H1 (cell line): ENCODE data around the gene ITPR3. TPM values are rescaled to one million over a fixed set of nuclear protein-coding genes. Genes with fewer than 3 reads are reported as not detected.

ENCODE experiments used
- CTCF ChIA-PET: fragments of 300-600 bp; sonication (Branson Sonifier 250); formaldehyde crosslinking; loops from one replicate; lab custom pipeline; 2021; ENCODE audit not compliant: partially characterized antibody; lab: Charles Lee
- POLR2A ChIA-PET: fragments of 300-600 bp; sonication (Branson Sonifier 250); formaldehyde crosslinking; loops from one replicate; lab custom pipeline; 2021; ENCODE audit warnings: inconsistent platforms; ENCODE audit not compliant: partially characterized antibody; lab: Charles Lee
- DNase-seq, 2 experiments: peaks; one replicate each; pipeline versions ENCODE4 v3.0.0 to v3.0.0-alpha.2; 2010 to 2022; ENCODE audit warnings: low spot score in 2 of 2, low read depth in 1 of 2, mixed read lengths in 1 of 2
- FAIRE-seq: peaks from 2 replicates; lab custom pipeline; 2011; peaks lifted over from hg19 to GRCh38; lab: Jason Lieb, UNC
- H2AFZ ChIP-seq: 2 replicates; pipeline ENCODE4 v1.8.1; 2012; ENCODE audit warnings: low read length, inconsistent platforms
- H2AK5ac ChIP-seq: 2 replicates; pipeline ENCODE4 v1.6.1; 2013; ENCODE audit warnings: low read depth, low read length
- H2BK120ac ChIP-seq: replicated peaks from 2 replicates; pipeline ENCODE3; 2013; ENCODE audit warnings: low read depth, low read length, inconsistent platforms
- H2BK12ac ChIP-seq: 2 replicates; pipeline ENCODE4 v1.6.1; 2013; ENCODE audit warnings: low read depth, low read length
- H2BK15ac ChIP-seq: 2 replicates; pipeline ENCODE4 v1.6.1; 2013; ENCODE audit warnings: low read length
- H2BK20ac ChIP-seq: 2 replicates; pipeline ENCODE4 v1.6.1; 2013; ENCODE audit warnings: low read length
- H2BK5ac ChIP-seq: 2 replicates; pipeline ENCODE4 v1.6.1; 2013; ENCODE audit warnings: low read depth, low read length
- H3K14ac ChIP-seq: 2 replicates; pipeline ENCODE4 v1.6.1; 2013; ENCODE audit warnings: inconsistent platforms; ENCODE audit not compliant: insufficient read length
- H3K18ac ChIP-seq: 2 replicates; pipeline ENCODE4 v1.6.1; 2013; ENCODE audit warnings: low read length; ENCODE audit errors: extremely low read depth
- H3K23ac ChIP-seq: 2 replicates; pipeline ENCODE4 v1.6.1; 2013; ENCODE audit warnings: inconsistent platforms; ENCODE audit not compliant: insufficient read length
- H3K23me2 ChIP-seq: 2 replicates; pipeline ENCODE4 v1.6.1; 2013; ENCODE audit warnings: low read depth, low read length
- H3K27ac ChIP-seq: 2 replicates; pipeline ENCODE4 v1.6.1; 2011; ENCODE audit warnings: low read depth, low read length, inconsistent platforms
- H3K27me3 ChIP-seq, 4 experiments: replicated peaks in 1 of 4; 1 replicate in 1 of 4; 2 replicates in 3 of 4; pipeline versions ENCODE4 v1.6.1 to v1.8.1; 2011 to 2013; ENCODE audit warnings: low read length in 3 of 4, mild to moderate bottlenecking in 3 of 4, inconsistent platforms in 2 of 4, mixed read lengths in 2 of 4, moderate library complexity in 1 of 4; ENCODE audit not compliant: control insufficient read depth in 3 of 4, insufficient read depth in 3 of 4; ENCODE audit errors: extremely low read depth in 1 of 4
- H3K36me3 ChIP-seq, 4 experiments: 2 replicates each; pipeline versions ENCODE4 v1.6.1 to v1.8.1; 2011 to 2013; ENCODE audit warnings: mild to moderate bottlenecking in 4 of 4, low read length in 3 of 4, moderate library complexity in 2 of 4, control low read depth in 1 of 4, inconsistent platforms in 1 of 4; ENCODE audit not compliant: insufficient read depth in 4 of 4, control insufficient read depth in 2 of 4
- H3K4ac ChIP-seq: replicated peaks from 2 replicates; pipeline ENCODE3; 2013; ENCODE audit warnings: low read length, low read depth, mixed read lengths, inconsistent platforms; ENCODE audit not compliant: insufficient read length
- H3K4me1 ChIP-seq, 4 experiments: replicated peaks in 1 of 4; 1 replicate in 1 of 4; 2 replicates in 3 of 4; pipeline versions ENCODE4 v1.6.1 to v1.8.1; 2011 to 2013; ENCODE audit warnings: low read length in 3 of 4, inconsistent platforms in 2 of 4, mixed read lengths in 1 of 4; ENCODE audit not compliant: insufficient read depth in 4 of 4, control insufficient read depth in 3 of 4
- H3K4me2 ChIP-seq, 2 experiments: 2 replicates each; pipeline versions ENCODE4 v1.6.1 to v1.8.1; 2011 to 2013; ENCODE audit warnings: low read depth in 2 of 2, low read length in 2 of 2, control low read depth in 1 of 2, inconsistent platforms in 1 of 2, mild to moderate bottlenecking in 1 of 2; ENCODE audit not compliant: insufficient read depth in 1 of 2
- H3K4me3 ChIP-seq, 4 experiments: fragments of 200-600, 300-600 bp in 1 of 4; sonication (generic), shearing (Covaris generic), sonication (Bioruptor Twin) in 1 of 4; 2 replicates each; pipeline versions ENCODE4 v1.5.1 to v1.8.1; 2011 to 2016; ENCODE audit warnings: low read length in 4 of 4, low read depth in 3 of 4, control low read depth in 2 of 4, inconsistent platforms in 2 of 4, mild to moderate bottlenecking in 2 of 4, mixed read lengths in 1 of 4, moderate library complexity in 1 of 4; ENCODE audit not compliant: insufficient read depth in 2 of 4; ENCODE audit errors: extremely low read depth in 1 of 4
- H3K56ac ChIP-seq: replicated peaks from 2 replicates; pipeline ENCODE3; 2013; ENCODE audit warnings: low read depth, mild to moderate bottlenecking, mixed read lengths, low read length, inconsistent platforms; ENCODE audit not compliant: insufficient read length
- H3K79me1 ChIP-seq: 2 replicates; pipeline ENCODE4 v1.6.1; 2013; ENCODE audit warnings: low read depth, low read length, control low read depth
- H3K79me2 ChIP-seq, 2 experiments: 2 replicates each; pipeline versions ENCODE4 v1.6.1 to v1.8.1; 2012 to 2013; ENCODE audit warnings: low read length in 2 of 2, mild to moderate bottlenecking in 2 of 2, inconsistent platforms in 1 of 2; ENCODE audit not compliant: insufficient read depth in 2 of 2, control insufficient read depth in 1 of 2
- H3K9ac ChIP-seq, 4 experiments: replicated peaks in 1 of 4; 1 replicate in 1 of 4; 2 replicates in 3 of 4; pipeline versions ENCODE4 v1.6.1 to v1.8.1; 2011 to 2013; ENCODE audit warnings: low read depth in 3 of 4, low read length in 3 of 4, control low read depth in 2 of 4, mild to moderate bottlenecking in 2 of 4, moderate library complexity in 2 of 4, inconsistent platforms in 1 of 4; ENCODE audit errors: extremely low read depth in 1 of 4
- H3K9me3 ChIP-seq, 2 experiments: 2 replicates each; pipeline versions ENCODE4 v1.6.1 to v1.8.1; 2012 to 2013; ENCODE audit warnings: mild to moderate bottlenecking in 2 of 2, moderate library complexity in 2 of 2, control low read depth in 1 of 2, inconsistent platforms in 1 of 2, low read depth in 1 of 2, low read length in 1 of 2, mixed read lengths in 1 of 2; ENCODE audit not compliant: insufficient read depth in 2 of 2
- H4K20me1 ChIP-seq, 2 experiments: replicated peaks in 1 of 2; 2 replicates each; pipeline versions ENCODE3 to v1.8.1; 2011 to 2013; ENCODE audit warnings: inconsistent platforms in 2 of 2, low read length in 2 of 2, mild to moderate bottlenecking in 1 of 2; ENCODE audit not compliant: insufficient read depth in 2 of 2, control insufficient read depth in 1 of 2
- H4K5ac ChIP-seq: 2 replicates; pipeline ENCODE4 v1.6.1; 2013; ENCODE audit warnings: low read length, low read depth, mixed read lengths, inconsistent platforms; ENCODE audit not compliant: insufficient read length
- H4K8ac ChIP-seq: 2 replicates; pipeline ENCODE4 v1.8.0; 2013; ENCODE audit warnings: mild to moderate bottlenecking, moderate library complexity, low read length, inconsistent platforms; ENCODE audit not compliant: insufficient read depth; ENCODE audit errors: extremely low read depth
- H4K91ac ChIP-seq: replicated peaks from 2 replicates; pipeline ENCODE3; 2013; ENCODE audit warnings: low read length, mixed read lengths, inconsistent platforms; ENCODE audit not compliant: insufficient read length
- BACH1 ChIP-seq: IDR thresholded peaks from 2 replicates; pipeline ENCODE4 v1.6.1; 2012; ENCODE audit warnings: low read length, improper control_type of control experiment
- BRCA1 ChIP-seq: IDR thresholded peaks from 2 replicates; pipeline ENCODE4 v1.6.1; 2012; ENCODE audit warnings: low read depth, low read length, improper control_type of control experiment
- CBX5 ChIP-seq: fragments of 300-800, 300-1000 bp; sonication (generic); IDR thresholded peaks from 2 replicates; pipeline ENCODE4 v1.7.1; 2016; ENCODE audit warnings: antibody characterized with exemption, low read length, low read depth
- NRF1 ChIP-seq: IDR thresholded peaks from 2 replicates; pipeline ENCODE4 v1.6.1; 2011; ENCODE audit warnings: mild to moderate bottlenecking, low read depth, low read length, improper control_type of control experiment
- RBBP5 ChIP-seq: IDR thresholded peaks from 2 replicates; pipeline ENCODE4 v1.7.1; 2012; ENCODE audit warnings: low read depth, mild to moderate bottlenecking, inconsistent platforms, low read length, moderate library complexity, borderline replicate concordance
- RFX5 ChIP-seq: IDR thresholded peaks from 2 replicates; pipeline ENCODE4 v1.6.1; 2011; ENCODE audit warnings: low read depth, low read length, improper control_type of control experiment, borderline replicate concordance
- SIRT6 ChIP-seq: IDR thresholded peaks from one replicate; pipeline ENCODE4 v1.7.1; 2012; ENCODE audit warnings: low read length, inconsistent platforms
- SIX5 ChIP-seq: IDR thresholded peaks from 2 replicates; pipeline ENCODE4 v1.6.1; 2011; ENCODE audit warnings: mild to moderate bottlenecking, low read depth, low read length
- SP2 ChIP-seq: IDR thresholded peaks from 2 replicates; pipeline ENCODE4 v1.6.1; 2012; ENCODE audit warnings: mild to moderate bottlenecking, low read length, inconsistent platforms
- TBP ChIP-seq: IDR thresholded peaks from 2 replicates; pipeline ENCODE4 v1.6.1; 2011; ENCODE audit warnings: low read depth, low read length, improper control_type of control experiment
- YY1 ChIP-seq: IDR thresholded peaks from 2 replicates; pipeline ENCODE4 v1.6.1; 2011; ENCODE audit warnings: low read depth, mild to moderate bottlenecking, low read length
- WGBS, 2 experiments: shearing (Covaris generic) in 1 of 2; methylation state at CpG; one replicate each; pipeline versions ENCODE4 v1.1.6 to v1.1.7; 2013 to 2015; ENCODE audit warnings: low lambda C conversion rate in 2 of 2, mixed read lengths in 2 of 2, inconsistent platforms in 1 of 2, low coverage in 1 of 2, missing lambda C conversion rate in 1 of 2; ENCODE audit not compliant: insufficient replicate concordance in 2 of 2, insufficient coverage in 1 of 2, insufficient read length in 1 of 2; ENCODE audit errors: extremely low coverage in 1 of 2, missing lambda C conversion rate in 1 of 2; 5-methylcytosine and 5-hydroxymethylcytosine counted together
- polyA plus RNA-seq, 7 experiments: library from polyadenylated mRNA; depleted of rRNA in 3 of 7; stranded (reverse) in 5 of 7; unstranded in 2 of 7; fragments of >200 nt in 5 of 7; fragments of 200-250 nt in 2 of 7; gene quantifications; 1 replicate in 5 of 7; 2 replicates in 1 of 7; 4 replicates in 1 of 7; pipeline versions ENCODE4 v1.2.1 to v1.2.3, GENCODE V29; 2011 to 2013; ENCODE audit warnings: missing spikeins in 2 of 7, mixed read lengths in 2 of 7
- total RNA-seq: library from RNA; stranded (reverse); fragmentation: NEBNext Ultra II Directional; extraction: Animal tissue kit (Norgen Biotek cat#: 25700); gene quantifications from 2 replicates; pipeline ENCODE4 v1.2.1, GENCODE V29; 2021

Gene ITPR3
- total and polyA plus RNA-seq, 2 of the 8 experiments (the other 6 are each of a cell fraction or from before 2014, with no cell fraction given): 29.1 to 45.7 TPM

DNA sequence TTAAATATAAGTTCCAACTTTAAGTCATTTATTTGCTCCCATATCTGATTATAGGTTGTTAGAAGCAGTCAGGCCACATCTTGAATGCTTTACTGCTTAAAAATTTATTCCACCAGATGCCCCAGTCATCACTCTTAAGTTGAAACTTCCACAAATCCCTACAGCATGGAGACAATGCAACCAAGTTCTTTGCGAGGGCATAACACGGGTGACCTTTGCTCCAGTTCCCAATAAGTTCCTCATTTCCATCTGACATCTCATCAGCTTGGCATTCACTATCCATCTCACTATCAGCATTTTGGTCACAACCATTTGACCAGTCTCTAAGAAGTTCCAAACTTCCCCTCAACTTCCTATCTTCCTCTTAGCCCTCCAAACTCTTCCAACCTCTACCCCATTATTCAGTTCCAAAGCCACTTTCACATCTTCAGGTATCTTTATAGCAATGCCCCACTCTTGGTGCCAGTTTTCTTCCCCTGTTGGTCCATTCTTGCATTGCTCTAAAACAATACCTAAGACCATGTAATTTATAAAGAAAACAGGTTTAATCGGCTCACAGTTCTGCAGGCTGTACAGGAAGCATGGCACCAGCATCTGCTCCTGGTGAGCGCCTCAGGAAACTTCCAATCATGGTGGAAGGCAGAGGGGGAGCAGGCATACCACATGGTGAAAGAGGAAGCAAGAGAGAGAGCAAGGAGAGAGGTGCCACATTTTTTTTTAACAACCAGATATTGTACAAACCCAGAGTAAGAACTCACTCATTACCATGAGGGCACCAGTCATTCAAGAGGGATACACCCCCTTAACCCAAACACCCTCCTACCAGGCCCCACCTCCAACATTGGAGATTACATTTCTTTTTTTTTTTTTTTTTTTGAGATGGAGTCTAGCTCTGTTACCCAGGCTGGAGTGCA is 15.9 kb upstream of the ITPR3 start:
- H3K4me1 ChIP-seq: peaks cover 2 to 29% (median 14%) of the 10 kb centered on the region in 4 experiments
- peaks cover 3 to 5% of the 10 kb centered on the region in 2 experiments; a peak in 1 of 4 replicates for H3K9me3 ChIP-seq
- no peak overlapping the region for H2AK5ac ChIP-seq
- no peak overlapping the region for H2BK5ac ChIP-seq
- no peak overlapping the region for H3K56ac ChIP-seq
- no peak overlapping the region for H2BK120ac ChIP-seq
- no peak overlapping the region for H2AFZ ChIP-seq
- 90% methylated on average over 4 of the region's 4 CpGs; no CpG with 5 or more reads in 1 of the 2 experiments for WGBS, 2 experiments
- H3K23ac ChIP-seq: no peak overlapping the region
- ChIA-PET POLR2A (interaction anchor here (1.9 to 3.6 kb wide), 2 partner anchors 13 to 16 kb away, joined by 6 to 19 read pairs; partner anchors contain the start of gene ITPR3), CTCF (interaction anchor here (0.6 to 5.5 kb wide), 9 partner anchors 10 to 97 kb away, joined by 3 to 42 read pairs (median 6); no protein-coding TSS in a partner anchor)
- H3K4ac ChIP-seq: no peak overlapping the region
- no peaks in the 10 kb centered on the region for H3K79me2 ChIP-seq
- H3K27ac ChIP-seq: no peak overlapping the region
- no peak overlapping the region for H2BK12ac ChIP-seq
- FAIRE-seq: no peak
- H4K20me1 ChIP-seq: no peaks in the 10 kb centered on the region
- no peak overlapping the region for H3K4me2 ChIP-seq
- DNase-seq: no peak
- no peaks in the 10 kb centered on the region for H3K79me1 ChIP-seq
- H3K18ac ChIP-seq: no peak overlapping the region
- H3K27me3 ChIP-seq: no peaks in the 10 kb centered on the region
- TF ChIP-seq RFX5 (no peak), CBX5 (no peak), SIRT6 (no peak), NRF1 (no peak), SP2 (no peak), YY1 (no peak), SIX5 (no peak), BACH1 (no peak), RBBP5 (no peak), TBP (no peak), BRCA1 (no peak)
- no peak overlapping the region for H4K91ac ChIP-seq
- H3K4me3 ChIP-seq: no peak overlapping the region
- no peaks in the 10 kb centered on the region for H3K36me3 ChIP-seq
- no peak overlapping the region for H4K8ac ChIP-seq
- H2BK20ac ChIP-seq: peak overlapping the region; percentile 73; the same call in 1 of the 2 replicates
- no peak overlapping the region for H3K9ac ChIP-seq
- no peak overlapping the region for H2BK15ac ChIP-seq
- no peak overlapping the region for H3K14ac ChIP-seq
- no peaks in the 10 kb centered on the region for H3K23me2 ChIP-seq
- no peak overlapping the region for H4K5ac ChIP-seq
